H9 (cell line): ENCODE measurements around the gene HOXA4. TPM values are rescaled to one million over a fixed set of nuclear protein-coding genes. Genes with fewer than 3 reads are reported as not detected.

Source experiments
- DNase-seq: peaks from one replicate; pipeline ENCODE4 v3.0.0-alpha.2; 2017
- H2AFZ ChIP-seq: one replicate; pipeline ENCODE4 v1.6.1; 2013; ENCODE audit warnings: mild to moderate bottlenecking, low read length, control low read depth, moderate library complexity
- H2AK5ac ChIP-seq: 2 replicates; pipeline ENCODE4 v1.6.1; 2013; ENCODE audit warnings: low read length, control low read depth, mixed read lengths; ENCODE audit not compliant: insufficient read length
- H2BK120ac ChIP-seq: one replicate; pipeline ENCODE4 v1.6.1; 2013; ENCODE audit warnings: low read depth, mild to moderate bottlenecking, low read length, control low read depth, inconsistent platforms; ENCODE audit not compliant: poor library complexity, severe bottlenecking
- H2BK12ac ChIP-seq: 2 replicates; pipeline ENCODE4 v1.6.1; 2013; ENCODE audit warnings: low read length, control low read depth, mixed read lengths, low read depth; ENCODE audit not compliant: insufficient read length
- H2BK15ac ChIP-seq: 2 replicates; pipeline ENCODE4 v1.6.1; 2013; ENCODE audit warnings: low read depth, low read length, control low read depth
- H2BK20ac ChIP-seq: one replicate; pipeline ENCODE4 v1.6.1; 2013; ENCODE audit warnings: low read depth, mild to moderate bottlenecking, low read length, control low read depth, inconsistent platforms; ENCODE audit not compliant: poor library complexity, severe bottlenecking
- H2BK5ac ChIP-seq: 2 replicates; pipeline ENCODE4 v1.6.1; 2013; ENCODE audit warnings: low read length, control low read depth, mixed read lengths; ENCODE audit not compliant: insufficient read length
- H3K14ac ChIP-seq: 2 replicates; pipeline ENCODE4 v1.6.1; 2013; ENCODE audit warnings: low read length, control low read depth; ENCODE audit not compliant: insufficient read depth
- H3K18ac ChIP-seq: 2 replicates; pipeline ENCODE4 v1.6.1; 2013; ENCODE audit warnings: low read depth, mild to moderate bottlenecking, mixed read lengths, low read length, control low read depth; ENCODE audit not compliant: insufficient read length
- H3K23ac ChIP-seq: 2 replicates; pipeline ENCODE4 v1.6.1; 2013; ENCODE audit warnings: low read length, control low read depth, mixed read lengths, low read depth; ENCODE audit not compliant: insufficient read length
- H3K23me2 ChIP-seq: 2 replicates; pipeline ENCODE4 v1.6.1; 2013; ENCODE audit warnings: low read depth, mild to moderate bottlenecking, mixed read lengths, low read length, control low read depth; ENCODE audit not compliant: insufficient read length, poor library complexity, severe bottlenecking
- H3K27ac ChIP-seq: 2 replicates; pipeline ENCODE4 v1.5.1; 2013; ENCODE audit warnings: low read length, control low read depth, mixed read lengths, low read depth; ENCODE audit not compliant: insufficient read length
- H3K27me3 ChIP-seq: 2 replicates; pipeline ENCODE4 v1.6.1; 2013; ENCODE audit warnings: low read length, control low read depth, inconsistent platforms; ENCODE audit not compliant: insufficient read depth
- H3K4ac ChIP-seq: 2 replicates; pipeline ENCODE4 v1.6.1; 2013; ENCODE audit warnings: low read depth, mild to moderate bottlenecking, control low read depth, inconsistent platforms, low read length, moderate library complexity
- H3K4me1 ChIP-seq: 2 replicates; pipeline ENCODE4 v1.6.1; 2013; ENCODE audit warnings: low read length, control low read depth, inconsistent platforms; ENCODE audit not compliant: insufficient read depth
- H3K4me2 ChIP-seq: 2 replicates; pipeline ENCODE4 v1.6.1; 2013; ENCODE audit warnings: low read length, control low read depth, mixed read lengths; ENCODE audit not compliant: insufficient read length, insufficient read depth
- H3K56ac ChIP-seq: 2 replicates; pipeline ENCODE4 v1.6.1; 2013; ENCODE audit warnings: low read depth, mild to moderate bottlenecking, mixed read lengths, low read length, control low read depth; ENCODE audit not compliant: insufficient read length
- H3K79me1 ChIP-seq: 2 replicates; pipeline ENCODE4 v1.6.1; 2013; ENCODE audit warnings: low read depth, mild to moderate bottlenecking, moderate library complexity, low read length, control low read depth, inconsistent platforms; ENCODE audit not compliant: insufficient read depth, poor library complexity, severe bottlenecking
- H3K79me2 ChIP-seq: 2 replicates; pipeline ENCODE4 v1.6.1; 2013; ENCODE audit warnings: low read length, control low read depth, inconsistent platforms; ENCODE audit not compliant: insufficient read depth
- H3K9ac ChIP-seq: 2 replicates; pipeline ENCODE4 v1.6.1; 2013; ENCODE audit warnings: low read length, control low read depth, mixed read lengths; ENCODE audit not compliant: insufficient read length; ENCODE audit errors: extremely low read depth
- H3K9me3 ChIP-seq: one replicate; pipeline ENCODE4 v1.6.1; 2013; ENCODE audit warnings: low read depth, low read length, inconsistent platforms; ENCODE audit not compliant: control insufficient read depth
- H3T11ph ChIP-seq: one replicate; pipeline ENCODE4 v1.6.1; 2013; ENCODE audit warnings: mild to moderate bottlenecking, low read length, control low read depth, inconsistent platforms
- H4K20me1 ChIP-seq: one replicate; pipeline ENCODE4 v1.6.1; 2013; ENCODE audit not compliant: control insufficient read depth, insufficient read length, insufficient read depth
- H4K5ac ChIP-seq: 2 replicates; pipeline ENCODE4 v1.6.1; 2013; ENCODE audit warnings: low read depth, mild to moderate bottlenecking, mixed read lengths, low read length, control low read depth; ENCODE audit not compliant: insufficient read length
- H4K8ac ChIP-seq: replicated peaks from 2 replicates; pipeline ENCODE4 v1.6.1; 2013; ENCODE audit warnings: low read length, control low read depth, mixed read lengths, low read depth; ENCODE audit not compliant: insufficient read length
- H4K91ac ChIP-seq: 2 replicates; pipeline ENCODE4 v1.6.1; 2013; ENCODE audit warnings: low read depth, mild to moderate bottlenecking, moderate library complexity, mixed read lengths, low read length, control low read depth; ENCODE audit not compliant: insufficient read length
- H3K27ac Mint-ChIP-seq, 3 experiments: 2 replicates in 2 of 3; 3 replicates in 1 of 3; pipeline ENCODE4 v1.8.0; 2020 to 2021; ENCODE audit warnings: mixed read lengths in 3 of 3, mild to moderate bottlenecking in 1 of 3, moderate library complexity in 1 of 3
- H3K27me3 Mint-ChIP-seq: 2 replicates; pipeline ENCODE4 v1.8.0; 2021; ENCODE audit warnings: low read depth, mild to moderate bottlenecking, moderate library complexity, mixed read lengths
- H3K36me3 Mint-ChIP-seq, 3 experiments: 2 replicates in 2 of 3; 3 replicates in 1 of 3; pipeline ENCODE4 v1.8.0; 2020 to 2021; ENCODE audit warnings: low read depth in 3 of 3, mixed read lengths in 3 of 3; ENCODE audit not compliant: insufficient read depth in 1 of 3
- H3K4me1 Mint-ChIP-seq, 2 experiments: 2 replicates each; pipeline ENCODE4 v1.8.0; 2020; ENCODE audit warnings: mixed read lengths in 2 of 2
- H3K4me3 Mint-ChIP-seq, 2 experiments: 2 replicates in 1 of 2; 3 replicates in 1 of 2; pipeline ENCODE4 v1.8.0; 2020 to 2021; ENCODE audit warnings: mild to moderate bottlenecking in 2 of 2, mixed read lengths in 2 of 2, moderate library complexity in 1 of 2
- H3K9me3 Mint-ChIP-seq, 2 experiments: 2 replicates in 1 of 2; 3 replicates in 1 of 2; pipeline ENCODE4 v1.8.0; 2020; ENCODE audit warnings: mild to moderate bottlenecking in 2 of 2, mixed read lengths in 2 of 2, moderate library complexity in 1 of 2
- CTCF ChIP-seq: fragments of 200-600 bp; sonication (generic); conservative IDR thresholded peaks from 3 replicates; pipeline ENCODE4 v1.8.0; 2021; ENCODE audit warnings: antibody characterized with exemption, mild to moderate bottlenecking
- WGBS: extraction: QIAGEN DNeasy Blood & Tissue Kit; methylation state at CpG from one replicate; pipeline ENCODE4 v1.1.7; 2013; ENCODE audit warnings: missing lambda C conversion rate, low lambda C conversion rate, mixed read lengths; ENCODE audit not compliant: insufficient read length; ENCODE audit errors: extremely low coverage; 5-methylcytosine and 5-hydroxymethylcytosine counted together
- total RNA-seq: library from RNA; stranded (reverse); gene quantifications from 2 replicates; pipeline ENCODE4 v1.2.1, GENCODE V29; 2021

Gene HOXA4
- total RNA-seq, 1 experiment from 2014 or later: not detected

GRCh38 chr7:27143950-27144780 lies 13.6 kb upstream of the HOXA4 start:
- no peak overlapping the region for H3K27ac ChIP-seq
- H3K56ac ChIP-seq: no peak overlapping the region
- peaks cover 97% of the 10 kb centered on the region for H3K27me3 ChIP-seq
- H3K79me1 ChIP-seq: no peaks in the 10 kb centered on the region
- no peak overlapping the region for H2BK5ac ChIP-seq
- no peak overlapping the region for H3K18ac ChIP-seq
- no peak overlapping the region for H2BK15ac ChIP-seq
- no peak overlapping the region for H4K5ac ChIP-seq
- no peak overlapping the region for H3K14ac ChIP-seq
- no peak overlapping the region for H3K4ac ChIP-seq
- H3K23me2 ChIP-seq: peaks cover 14% of the 10 kb centered on the region
- no peak overlapping the region for H2BK120ac ChIP-seq
- H3K23ac ChIP-seq: no peak overlapping the region
- H2AFZ ChIP-seq: no peak overlapping the region
- H4K91ac ChIP-seq: no peak overlapping the region
- H3K4me2 ChIP-seq: peak overlapping the region; percentile 65
- H3K79me2 ChIP-seq: no peaks in the 10 kb centered on the region
- H3K9ac ChIP-seq: no peak overlapping the region
- H3T11ph ChIP-seq: no peak overlapping the region
- no peak overlapping the region for H2BK20ac ChIP-seq
- no peak for DNase-seq
- no peaks in the 10 kb centered on the region for H3K9me3 ChIP-seq
- no peak overlapping the region for H3K27ac Mint-ChIP-seq
- H3K27me3 Mint-ChIP-seq: peaks cover 100% of the 10 kb centered on the region
- H3K4me3 Mint-ChIP-seq: no peak overlapping the region; a peak in 1 of 5 replicates
- no peak overlapping the region for H2AK5ac ChIP-seq
- H4K8ac ChIP-seq: no peak overlapping the region
- no peaks in the 10 kb centered on the region for H3K4me1 ChIP-seq
- no peaks in the 10 kb centered on the region; a peak in 3 of 7 replicates for H3K36me3 Mint-ChIP-seq
- TF ChIP-seq CTCF: no peak
- H4K20me1 ChIP-seq: no peaks in the 10 kb centered on the region
- peaks cover 5 to 25% of the 10 kb centered on the region in 2 experiments for H3K4me1 Mint-ChIP-seq
- WGBS: no CpG with 5 or more reads among the region's 40 CpGs
- H3K9me3 Mint-ChIP-seq: peaks cover 16 to 28% of the 10 kb centered on the region in 2 experiments
- H2BK12ac ChIP-seq: no peak overlapping the region
